Lower leg skin (tissue), 4 donors: ENCODE data around the gene TMC1. TPM values are rescaled to one million over a fixed set of nuclear protein-coding genes. Genes with fewer than 3 reads are reported as not detected.
"Not testable (repeated sequence)": the region's sequence is repeated elsewhere in the genome, so short reads cannot be mapped to it uniquely, and the experiment has no call there.

Experiments
- DNase-seq, 2 donors: peaks; one replicate each; pipeline ENCODE4 v3.0.0-alpha.2; 2019; ENCODE audit warnings: low spot score in 2 of 2
- H3K4me3 ChIP-seq: fragments of 200-600 bp; sonication (generic); 2 replicates; pipeline ENCODE4 v1.5.1; 2017; ENCODE audit warnings: mild to moderate bottlenecking, low read depth; ENCODE audit not compliant: poor library complexity, severe bottlenecking
- CTCF ChIP-seq, 3 donors: fragments of 450-650 bp; IDR thresholded peaks; one replicate each; pipeline ENCODE4 v1.5.1; 2016; ENCODE audit warnings: antibody characterized with exemption in 3 of 3, mild to moderate bottlenecking in 3 of 3, moderate library complexity in 2 of 3
- POLR2A ChIP-seq, 2 donors: fragments of 450-650 bp; IDR thresholded peaks; one replicate each; pipeline ENCODE4 v1.6.1; 2016 to 2017; ENCODE audit warnings: antibody characterized with exemption in 2 of 2, mild to moderate bottlenecking in 1 of 2, moderate library complexity in 1 of 2
- WGBS, 2 donors: methylation state at CpG; one replicate each; pipeline ENCODE4 v1.1.5; 2018; 5-methylcytosine and 5-hydroxymethylcytosine counted together
- intact Hi-C: fragments of 100-400 bp; cut with DNase I; formaldehyde crosslinking; loops from one replicate; pipeline ENCODE4 v1.15.0; 2023; ENCODE audit warnings: low total_unique reads
- total RNA-seq, 4 donors: library from RNA; depleted of rRNA; stranded (reverse); fragments of >200 nt; gene quantifications; one replicate each; pipeline ENCODE4 v1.1.0, GENCODE V29; 2016

The TMC1 gene
- under 1 TPM in 2 of 4 donors, not detected in 2; 0.13 to 0.46 TPM for total RNA-seq

- intact Hi-C loops, H3K4me3 ChIP-seq, DNase-seq: not testable (repeated sequence)
- WGBS, 2 donors: 97 to 98% methylated on average over 17 of the region's 17 CpGs
Observed at GRCh38 chr9:72521416-72521815, at the start of gene TMC1. Gene TMC1 (plus strand): TSS chr9:72521608. CDS start chr9:72648649, 127,041 bp downstream.

- 25 to 51% methylated on average over 1 of the region's 1 CpG for WGBS, 2 donors
- no peak overlapping the region for H3K4me3 ChIP-seq
- no peak for TF ChIP-seq CTCF (IDR thresholded peaks at IDR 0.05)
- TF ChIP-seq POLR2A (IDR thresholded peaks at IDR 0.05): no peak
- intact Hi-C loops: no loop called here
- DNase-seq: no peak
Observed at GRCh38 chr9:72473474-72474261, 47.7 kb upstream of the TMC1 start.

DNA sequence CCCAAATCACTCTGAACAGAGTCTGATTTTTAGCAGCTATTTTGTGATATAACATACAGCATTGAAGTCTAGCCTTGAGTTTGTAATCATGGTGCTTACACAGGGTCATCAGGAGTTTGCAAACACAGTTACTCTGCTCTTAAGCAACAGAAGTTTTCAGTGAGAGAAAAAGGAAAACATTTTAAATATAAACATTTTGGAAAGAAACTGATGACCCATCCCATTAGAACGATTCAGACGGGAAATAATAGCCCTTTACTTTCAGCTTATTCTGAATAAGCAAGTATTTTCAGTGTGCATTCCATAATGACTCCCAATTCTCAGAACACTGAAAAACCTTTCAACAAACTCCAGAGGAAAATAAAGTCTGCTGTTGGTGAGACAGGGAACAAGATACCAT is 46.7 kb upstream of the TMC1 start:
- TF ChIP-seq POLR2A (IDR thresholded peaks at IDR 0.05) (no peak), CTCF (IDR thresholded peaks at IDR 0.05) (no peak)
- no peak for DNase-seq
- H3K4me3 ChIP-seq: no peak overlapping the region
- 81 to 86% methylated on average over 2 of the region's 2 CpGs for WGBS, 2 donors
- intact Hi-C loops: no loop called here

DNA sequence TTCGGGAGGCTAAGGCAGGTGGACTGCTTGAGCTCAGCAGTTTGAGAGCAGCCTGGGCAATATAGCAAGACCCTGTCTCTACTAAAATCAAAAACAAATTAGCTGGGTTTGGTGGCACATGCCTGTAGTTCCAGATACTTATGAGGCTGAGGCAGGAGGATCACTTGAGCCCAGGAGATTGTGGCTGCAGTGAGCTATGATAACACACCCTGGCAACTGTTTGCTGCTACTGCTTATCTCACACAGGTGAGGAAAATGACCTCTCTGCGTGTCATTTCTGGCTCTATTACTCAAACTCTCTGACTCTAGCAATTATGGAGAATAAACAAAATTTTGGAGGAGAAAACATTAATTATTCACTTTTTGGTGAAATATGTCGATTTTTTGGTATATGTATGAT is 45.3 kb upstream of the TMC1 start:
- DNase-seq: no peak
- no peak overlapping the region for H3K4me3 ChIP-seq
- intact Hi-C loops: no loop called here
- TF ChIP-seq CTCF (IDR thresholded peaks at IDR 0.05): no peak
- no peak for TF ChIP-seq POLR2A (IDR thresholded peaks at IDR 0.05)
- whole genome bisulfite sequencing, 2 donors: 85% methylated on average over 3 of the region's 3 CpGs

GRCh38 chr9:72476617-72477437 is 44.6 kb upstream of the TMC1 start:
- DNase-seq: peak in 1 of 2 donors; percentile 45
- TF ChIP-seq CTCF (IDR thresholded peaks at IDR 0.05) (no peak), POLR2A (IDR thresholded peaks at IDR 0.05) (no peak)
- H3K4me3 ChIP-seq: no peak overlapping the region
- intact Hi-C loops: no loop called here
- WGBS, 2 donors: 51 to 66% methylated on average over 2 of the region's 2 CpGs

DNA sequence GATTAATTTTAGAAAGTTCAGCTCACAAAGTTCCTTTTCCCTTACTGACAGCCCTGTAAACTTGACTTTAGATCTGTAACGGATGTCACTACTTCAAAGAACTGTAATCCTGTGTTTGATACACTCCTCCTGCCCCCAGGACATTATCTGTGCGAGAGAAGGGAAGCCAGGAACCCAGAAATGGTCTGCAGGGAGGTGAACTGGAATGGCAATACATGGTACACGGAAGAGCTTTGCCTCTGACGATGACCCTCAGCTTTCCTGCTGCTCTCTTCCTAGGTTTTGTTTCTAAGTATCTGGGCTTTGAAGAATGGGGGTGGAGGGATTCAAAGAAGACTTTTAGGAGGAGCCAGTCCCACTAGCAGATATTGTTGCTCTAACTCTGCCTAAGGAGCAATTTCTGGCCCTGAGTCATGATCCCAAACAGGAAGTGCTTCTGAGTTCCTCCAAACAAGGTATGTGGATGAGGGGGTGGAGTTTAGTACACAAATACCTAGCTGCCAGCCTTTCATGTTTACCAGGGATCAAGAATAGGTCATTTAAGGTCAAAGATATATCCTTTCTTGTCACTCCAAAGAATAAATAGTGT is 43.4 kb upstream of the TMC1 start:
- no peak for DNase-seq
- intact Hi-C loops: no loop called here
- H3K4me3 ChIP-seq: no peak overlapping the region
- 51 to 54% methylated on average over 4 of the region's 4 CpGs for WGBS, 2 donors
- no peak for TF ChIP-seq POLR2A (IDR thresholded peaks at IDR 0.05)
